ENCODE measurements around the gene SEC11C. TPM values are rescaled to one million over a fixed set of nuclear protein-coding genes. Genes with fewer than 3 reads are reported as not detected.

The SEC11C gene
- total and polyA plus RNA-seq, 2 of the 8 experiments (the other 6 are each of a cell fraction or from before 2014, with no cell fraction given) = 27.1 to 59.3 TPM

DNA sequence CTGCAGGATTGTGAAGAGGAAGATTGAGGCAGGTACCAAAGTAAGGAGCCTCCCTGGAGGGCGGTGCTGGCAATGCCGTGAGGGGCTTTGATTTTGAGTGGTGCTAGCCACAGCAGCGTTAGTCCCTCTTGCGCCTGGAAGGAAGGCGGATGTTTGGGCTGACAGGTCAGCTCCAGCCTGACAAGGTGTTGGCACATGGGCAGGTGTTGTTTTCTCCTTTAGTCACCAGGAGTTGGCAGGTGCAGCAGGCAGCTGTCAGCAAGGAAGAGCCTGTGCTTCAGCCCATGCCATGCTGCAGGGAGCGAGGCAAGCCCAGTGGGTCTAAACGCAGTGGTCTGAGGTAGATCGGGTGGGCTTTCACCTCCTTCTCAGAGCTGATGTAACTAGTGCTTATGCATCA is 8.5 kb downstream of the SEC11C start:
- Histone ChIP-seq H3K27me3 (replicated peaks in 1 of 4; ENCODE audit: control insufficient read depth in 3 of 4, extremely low read depth in 1 of 4, insufficient read depth in 3 of 4, low read length in 3 of 4) (no peaks in the 10 kb centered on the region), H2BK120ac (replicated peaks; ENCODE audit: low read depth, low read length) (no peak overlapping the region), H2AFZ (ENCODE audit: low read length) (no peak overlapping the region), H3K36me3 (ENCODE audit: control insufficient read depth in 2 of 4, insufficient read depth in 4 of 4, low read length in 3 of 4) (peaks cover 0 to 4% (median 1%) of the 10 kb centered on the region in 4 experiments; a peak in 2 of 8 replicates), H3K14ac (ENCODE audit: insufficient read length) (no peak overlapping the region), H3K18ac (ENCODE audit: extremely low read depth, low read length) (no peak overlapping the region), H3K4me1 (replicated peaks in 1 of 4; ENCODE audit: control insufficient read depth in 3 of 4, insufficient read depth in 4 of 4, low read length in 3 of 4) (no peaks in the 10 kb centered on the region), H3K27ac (ENCODE audit: low read depth, low read length) (no peak overlapping the region), H3K23ac (ENCODE audit: insufficient read length) (no peak overlapping the region), H2AK5ac (ENCODE audit: low read depth, low read length) (no peak overlapping the region), H2BK20ac (ENCODE audit: low read length) (no peak overlapping the region), H3K4me3 (ENCODE audit: extremely low read depth in 1 of 4, insufficient read depth in 2 of 4, low read depth in 3 of 4, low read length in 4 of 4) (no peak overlapping the region), H4K8ac (ENCODE audit: extremely low read depth, insufficient read depth, low read length) (no peak overlapping the region), H3K56ac (replicated peaks; ENCODE audit: insufficient read length, low read depth, low read length) (no peak overlapping the region), H3K4me2 (ENCODE audit: insufficient read depth in 1 of 2, low read depth in 2 of 2, low read length in 2 of 2) (no peak overlapping the region), H3K9me3 (ENCODE audit: insufficient read depth in 2 of 2, low read depth in 1 of 2, low read length in 1 of 2) (no peaks in the 10 kb centered on the region), H2BK15ac (ENCODE audit: low read length) (no peak overlapping the region), H4K91ac (replicated peaks; ENCODE audit: insufficient read length, low read length) (no peak overlapping the region), H3K79me2 (ENCODE audit: control insufficient read depth in 1 of 2, insufficient read depth in 2 of 2, low read length in 2 of 2) (peaks cover 0 to 16% of the 10 kb centered on the region in 2 experiments; a peak in 2 of 4 replicates), H3K9ac (replicated peaks in 1 of 4; ENCODE audit: extremely low read depth in 1 of 4, low read depth in 3 of 4, low read length in 3 of 4) (no peak overlapping the region), H2BK12ac (ENCODE audit: low read depth, low read length) (no peak overlapping the region), H3K23me2 (ENCODE audit: low read depth, low read length) (no peaks in the 10 kb centered on the region), H3K4ac (replicated peaks; ENCODE audit: insufficient read length, low read depth, low read length) (no peak overlapping the region), H2BK5ac (ENCODE audit: low read depth, low read length) (no peak overlapping the region), H4K20me1 (replicated peaks in 1 of 2; ENCODE audit: control insufficient read depth in 1 of 2, insufficient read depth in 2 of 2, low read length in 2 of 2) (peaks cover 0 to 2% of the 10 kb centered on the region in 2 experiments), H4K5ac (ENCODE audit: insufficient read length, low read depth, low read length) (no peak overlapping the region), H3K79me1 (ENCODE audit: low read depth, low read length) (peaks cover 3% of the 10 kb centered on the region; the same call in 1 of the 2 replicates)
- no peak for FAIRE-seq
- ChIA-PET CTCF (ENCODE audit: partially characterized antibody) (no interaction called here), POLR2A (ENCODE audit: partially characterized antibody) (no interaction called here)
- no peak for TF ChIP-seq CEBPB (IDR thresholded peaks at IDR 0.05; ENCODE audit: low read depth, low read length)
- TF ChIP-seq TAF7 (optimal IDR thresholded peaks at IDR 0.05; ENCODE audit: borderline replicate concordance, low read depth, low read length) = no peak
- no peak for TF ChIP-seq CTBP2 (IDR thresholded peaks at IDR 0.05; ENCODE audit: borderline replicate concordance, insufficient read depth, insufficient read length, low read length)
- TF ChIP-seq TCF12 (IDR thresholded peaks at IDR 0.05; ENCODE audit: low read depth, low read length) = no peak
- TF ChIP-seq HDAC6 (IDR thresholded peaks at IDR 0.05; ENCODE audit: low read depth, low read length) = no peak
- TF ChIP-seq NRF1 (IDR thresholded peaks at IDR 0.05; ENCODE audit: low read depth, low read length) = no peak
- TF ChIP-seq POLR2AphosphoS5 (IDR thresholded peaks at IDR 0.05; ENCODE audit: low read depth, low read length) = no peak
- TF ChIP-seq KDM1A (IDR thresholded peaks at IDR 0.05; ENCODE audit: borderline replicate concordance, low read length) = no peak
- TF ChIP-seq CREB1 (IDR thresholded peaks at IDR 0.05) = no peak
- no peak for TF ChIP-seq TAF1 (IDR thresholded peaks at IDR 0.05; ENCODE audit: low read depth, low read length)
- TF ChIP-seq CTCF (IDR thresholded peaks at IDR 0.05; ENCODE audit: control extremely low read depth in 1 of 3, insufficient read depth in 1 of 3, low read depth in 1 of 3, low read length in 3 of 3) = no peak
- no peak for TF ChIP-seq RBBP5 (IDR thresholded peaks at IDR 0.05; ENCODE audit: borderline replicate concordance, low read depth, low read length)
- WGBS, 2 experiments (ENCODE audit: extremely low coverage in 1 of 2, insufficient coverage in 1 of 2, insufficient read length in 1 of 2, insufficient replicate concordance in 2 of 2, low coverage in 1 of 2, low lambda C conversion rate in 2 of 2, missing lambda C conversion rate in 1 of 2) = 81% methylated on average over 7 of the region's 8 CpGs; no CpG with 5 or more reads in 1 of the 2 experiments
- DNase-seq (ENCODE audit: low read depth in 1 of 2, low spot score in 2 of 2) = no peak
